ENCODE results near the gene KMT5C.

Gene KMT5C

DNA sequence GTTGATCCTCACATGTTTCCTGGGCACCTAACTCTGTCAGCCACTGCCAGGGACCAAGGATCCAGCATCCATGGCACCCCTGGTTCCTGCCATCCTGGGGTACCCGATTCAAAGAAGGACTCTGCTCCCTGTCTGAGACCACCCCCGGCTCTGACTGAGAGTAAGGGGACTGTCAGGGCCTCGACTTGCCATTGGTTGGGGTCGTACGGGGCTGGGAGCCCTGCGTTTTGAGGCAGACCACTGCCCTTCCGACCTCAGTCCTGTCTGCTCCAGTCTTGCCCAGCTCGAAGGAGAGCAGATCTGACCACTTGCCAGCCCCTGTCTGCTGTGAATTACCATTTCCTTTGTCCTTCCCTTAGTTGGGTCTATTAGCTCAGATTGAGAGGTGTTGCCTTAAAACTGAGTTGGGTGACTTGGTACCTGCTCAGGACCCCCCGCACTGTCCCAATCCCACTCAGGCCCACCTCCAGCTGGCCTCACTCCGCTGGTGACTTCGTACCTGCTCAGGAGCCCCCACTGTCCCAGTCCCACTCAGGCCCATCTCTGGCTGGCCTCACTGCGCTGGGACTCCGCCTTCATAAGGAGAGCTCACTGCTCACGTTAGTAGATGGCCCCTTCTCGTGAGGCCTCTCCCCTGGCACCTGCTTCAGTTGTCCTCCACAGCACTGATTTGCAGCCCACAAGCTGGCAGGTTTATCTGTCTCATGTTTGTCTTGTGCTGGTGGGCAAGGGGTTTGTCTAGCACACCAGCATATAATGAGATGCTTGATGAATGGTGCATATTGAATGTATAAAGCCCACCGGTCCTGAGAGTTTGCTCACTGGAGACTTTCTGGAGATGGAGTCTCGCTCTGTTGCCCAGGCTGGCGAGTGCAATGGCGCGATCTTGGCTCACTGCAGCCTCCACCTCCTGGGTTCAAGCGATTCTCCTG is 50.0 kb downstream of the KMT5C start:
- DNase-seq: no peak

DNA sequence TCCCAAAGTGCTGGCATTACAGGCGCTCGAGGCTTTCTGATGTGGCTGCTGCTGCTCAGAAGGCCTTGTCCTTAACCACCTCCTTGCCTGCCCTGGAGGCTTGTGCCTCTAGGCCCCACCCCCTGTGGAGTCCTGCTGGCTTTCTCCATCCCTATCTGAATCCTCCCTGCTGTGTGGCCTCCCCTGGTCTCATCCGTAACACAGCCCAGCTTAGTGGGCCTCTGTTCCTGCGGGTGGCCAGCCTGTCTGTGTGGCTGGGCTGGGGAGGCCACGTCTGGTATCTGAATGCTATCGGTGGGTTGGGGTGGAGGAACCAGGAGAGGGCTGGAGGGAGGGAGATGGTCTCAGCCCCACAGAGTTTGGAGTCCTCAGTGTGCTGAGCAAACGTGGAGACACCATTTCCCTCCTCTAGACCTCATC is 50.8 kb downstream of the KMT5C start:
- no peak for DNase-seq

DNA sequence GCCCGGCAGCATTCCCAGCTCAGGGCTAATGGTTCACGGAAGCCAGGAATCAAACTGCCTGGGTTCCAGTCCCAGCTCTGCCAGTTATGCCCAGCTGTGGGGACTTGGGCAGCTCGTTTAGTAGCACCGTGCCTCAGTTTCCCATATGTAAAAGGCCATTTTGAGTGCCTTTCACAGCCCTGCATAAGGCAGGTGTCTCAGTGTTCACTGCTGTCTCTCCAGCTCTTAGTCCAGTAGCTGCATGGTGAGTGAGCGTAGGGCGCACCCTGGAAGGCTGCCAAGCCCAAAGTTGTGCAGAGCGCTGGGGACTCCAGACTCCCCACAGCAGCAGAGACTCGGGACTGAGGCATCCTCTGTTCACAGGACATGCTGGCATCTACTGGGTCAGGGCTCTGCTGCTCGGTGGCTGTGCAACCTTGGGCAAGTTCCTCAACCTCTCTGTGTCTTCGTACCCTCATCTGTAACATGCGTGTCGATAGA is 51.6 kb downstream of the KMT5C start:
- no peak for DNase-seq

DNA sequence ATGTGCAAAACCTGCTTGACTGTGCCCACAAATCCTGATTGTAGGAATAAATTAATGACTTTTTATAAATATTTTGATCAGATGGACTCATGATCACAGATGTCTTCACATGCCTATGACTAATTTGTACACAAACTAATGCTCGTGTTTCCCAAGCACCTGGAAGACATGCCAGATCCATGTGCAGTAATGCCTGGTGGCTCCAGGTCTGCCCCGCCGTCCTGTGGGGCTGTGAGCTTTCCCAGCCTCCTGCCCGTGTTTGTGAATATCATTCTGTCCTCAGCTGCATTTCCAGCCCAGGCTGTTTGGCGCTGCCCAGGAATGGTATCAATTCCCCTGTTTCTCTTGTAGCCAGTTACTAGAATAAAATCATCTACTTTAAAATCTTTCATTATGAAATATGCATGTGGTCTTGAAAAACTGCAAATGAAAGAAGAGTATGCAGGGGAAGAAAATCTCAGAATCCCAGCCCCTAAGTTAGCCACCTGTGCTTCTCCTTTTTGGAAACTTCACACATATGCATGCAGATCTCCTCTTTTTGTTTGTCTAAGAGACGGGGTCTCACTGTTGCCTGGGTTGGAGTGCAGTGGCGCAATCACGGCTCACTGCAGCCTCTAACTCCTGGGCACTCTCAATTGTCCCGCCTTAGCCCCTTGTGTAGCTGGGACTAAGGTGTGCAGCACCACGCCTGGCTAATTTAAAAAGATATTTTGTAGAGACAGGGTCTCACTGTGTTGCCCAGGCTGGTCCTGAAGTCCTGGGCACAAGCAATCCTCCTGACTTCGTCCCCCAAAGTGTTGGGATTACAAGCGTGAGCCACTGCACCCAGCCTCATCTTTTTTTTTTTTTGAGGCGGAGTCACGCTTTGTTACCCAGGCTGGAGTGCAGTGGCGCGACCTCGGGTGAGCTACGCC is 52.3 kb downstream of the KMT5C start:
- DNase-seq: no peak

DNA sequence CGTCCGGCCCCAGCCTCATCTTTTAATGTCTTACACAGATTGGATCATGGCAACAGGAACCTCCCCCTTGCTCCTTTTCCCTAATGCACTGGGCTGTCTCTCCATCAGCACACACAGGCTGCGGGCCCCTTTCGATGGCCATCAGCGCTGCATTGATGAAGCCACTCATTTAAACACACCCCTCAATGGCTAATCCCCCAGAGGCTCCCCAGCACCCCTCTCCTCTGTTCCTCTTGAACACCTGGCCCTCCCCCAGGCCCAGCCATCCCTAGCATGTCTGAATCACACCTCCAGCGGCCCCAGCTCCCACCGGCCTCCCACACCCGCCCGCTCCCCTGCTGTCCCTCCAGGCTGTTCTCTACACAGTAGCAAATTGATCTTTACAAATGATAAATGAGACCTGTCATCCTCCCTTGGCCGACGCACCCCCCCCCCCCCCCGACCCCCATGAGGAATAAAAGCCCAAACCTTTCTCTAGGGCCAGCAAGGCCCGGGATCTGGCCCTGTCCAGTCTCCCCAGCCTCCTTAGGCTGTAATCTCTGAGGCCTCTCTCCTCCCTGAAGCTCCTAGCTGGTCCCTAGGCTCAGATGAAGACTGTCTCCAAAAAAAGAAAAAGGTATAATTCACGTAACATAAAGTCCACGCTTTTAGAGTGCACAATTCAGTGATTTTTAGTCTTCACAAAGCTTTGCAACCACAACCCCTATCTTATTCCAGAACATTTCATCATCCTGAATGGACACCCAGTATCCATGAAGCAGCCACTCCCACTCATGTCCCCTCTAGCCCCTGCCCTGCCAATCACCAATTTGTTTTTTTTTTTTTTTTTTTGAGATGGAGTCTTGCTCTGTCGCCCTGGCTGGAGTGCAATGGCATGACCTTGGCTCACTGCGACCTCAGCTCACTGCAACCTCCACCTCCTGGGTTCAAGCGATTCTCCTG is 53.4 kb downstream of the KMT5C start:
- no peak for DNase-seq

All from NCI-H446 treated with DMSO at 0.1 percent for 48 hours (cell line).